DND-41 (cell line): ENCODE data around the gene MARS1.

Experiments
- ATAC-seq: fragments of 200-7000 bp; cut with Tn5 transposase; 3 replicates; pipeline ENCODE4 v1.9.1; 2021; ENCODE audit warnings: low read depth; ENCODE audit not compliant: insufficient read depth
- DNase-seq: peaks from one replicate; pipeline ENCODE4 v3.0.0-alpha.2; 2020
- H2AFZ ChIP-seq: 2 replicates; pipeline ENCODE4 v1.6.0; 2012; ENCODE audit warnings: low read depth, low read length
- H3K27ac ChIP-seq: 2 replicates; pipeline ENCODE4 v1.5.1; 2012; ENCODE audit warnings: low read length, inconsistent platforms
- H3K27me3 ChIP-seq: fragments of 200-600 bp; sonication (generic); 2 replicates; pipeline ENCODE4 v1.6.0; 2012; ENCODE audit warnings: low read length, mild to moderate bottlenecking, inconsistent platforms; ENCODE audit not compliant: insufficient read depth, poor library complexity
- H3K36me3 ChIP-seq: 2 replicates; pipeline ENCODE4 v1.5.1; 2012; ENCODE audit warnings: low read length, inconsistent platforms; ENCODE audit not compliant: insufficient read depth
- H3K4me1 ChIP-seq: 2 replicates; pipeline ENCODE4 v1.5.1; 2012; ENCODE audit warnings: mild to moderate bottlenecking, low read length; ENCODE audit not compliant: insufficient read depth
- H3K4me2 ChIP-seq: 2 replicates; pipeline ENCODE4 v1.6.0; 2012; ENCODE audit warnings: mild to moderate bottlenecking, moderate library complexity, low read length, inconsistent platforms; ENCODE audit not compliant: insufficient read depth
- H3K4me3 ChIP-seq, 2 experiments: fragments of 200-600 bp in 1 of 2; shearing (Covaris generic) in 1 of 2; 2 replicates each; pipeline ENCODE4 v1.5.1; 2012 to 2016; ENCODE audit warnings: inconsistent platforms in 2 of 2, low read length in 2 of 2, mild to moderate bottlenecking in 2 of 2, low read depth in 1 of 2, moderate library complexity in 1 of 2
- H3K79me2 ChIP-seq: 2 replicates; pipeline ENCODE4 v1.6.0; 2012; ENCODE audit warnings: low read length, inconsistent platforms; ENCODE audit not compliant: insufficient read depth
- H3K9ac ChIP-seq: 2 replicates; pipeline ENCODE4 v1.6.0; 2012; ENCODE audit warnings: low read depth, mild to moderate bottlenecking, inconsistent platforms, low read length, moderate library complexity
- H3K9me3 ChIP-seq: 2 replicates; pipeline ENCODE4 v1.5.1; 2012; ENCODE audit warnings: low read length, moderate library complexity, mild to moderate bottlenecking, inconsistent platforms; ENCODE audit not compliant: insufficient read depth, severe bottlenecking
- H4K20me1 ChIP-seq: 2 replicates; pipeline ENCODE4 v1.6.0; 2012; ENCODE audit warnings: low read length; ENCODE audit not compliant: insufficient read depth
- EZH2 ChIP-seq: IDR thresholded peaks from 3 replicates; pipeline ENCODE4 v1.6.1; 2012; ENCODE audit warnings: borderline replicate concordance, low read depth, mild to moderate bottlenecking, moderate library complexity, low read length, inconsistent platforms; ENCODE audit not compliant: severe bottlenecking
- TF ChIP-seq, protein P1 (sequence below): IDR thresholded peaks from 2 replicates; pipeline ENCODE4 v1.5.1; 2012; ENCODE audit warnings: borderline replicate concordance, low read length, moderate library complexity, mild to moderate bottlenecking; ENCODE audit not compliant: poor library complexity, severe bottlenecking; ENCODE audit errors: extremely low read depth

MARS1 gene

DNA sequence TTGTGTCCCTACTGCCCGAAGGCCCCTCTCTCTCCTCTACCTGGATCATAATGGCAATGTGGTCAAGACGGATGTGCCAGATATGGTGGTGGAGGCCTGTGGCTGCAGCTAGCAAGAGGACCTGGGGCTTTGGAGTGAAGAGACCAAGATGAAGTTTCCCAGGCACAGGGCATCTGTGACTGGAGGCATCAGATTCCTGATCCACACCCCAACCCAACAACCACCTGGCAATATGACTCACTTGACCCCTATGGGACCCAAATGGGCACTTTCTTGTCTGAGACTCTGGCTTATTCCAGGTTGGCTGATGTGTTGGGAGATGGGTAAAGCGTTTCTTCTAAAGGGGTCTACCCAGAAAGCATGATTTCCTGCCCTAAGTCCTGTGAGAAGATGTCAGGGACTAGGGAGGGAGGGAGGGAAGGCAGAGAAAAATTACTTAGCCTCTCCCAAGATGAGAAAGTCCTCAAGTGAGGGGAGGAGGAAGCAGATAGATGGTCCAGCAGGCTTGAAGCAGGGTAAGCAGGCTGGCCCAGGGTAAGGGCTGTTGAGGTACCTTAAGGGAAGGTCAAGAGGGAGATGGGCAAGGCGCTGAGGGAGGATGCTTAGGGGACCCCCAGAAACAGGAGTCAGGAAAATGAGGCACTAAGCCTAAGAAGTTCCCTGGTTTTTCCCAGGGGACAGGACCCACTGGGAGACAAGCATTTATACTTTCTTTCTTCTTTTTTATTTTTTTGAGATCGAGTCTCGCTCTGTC, 31.0 kb upstream of the MARS1 start:
- TF ChIP-seq, protein P1, sequence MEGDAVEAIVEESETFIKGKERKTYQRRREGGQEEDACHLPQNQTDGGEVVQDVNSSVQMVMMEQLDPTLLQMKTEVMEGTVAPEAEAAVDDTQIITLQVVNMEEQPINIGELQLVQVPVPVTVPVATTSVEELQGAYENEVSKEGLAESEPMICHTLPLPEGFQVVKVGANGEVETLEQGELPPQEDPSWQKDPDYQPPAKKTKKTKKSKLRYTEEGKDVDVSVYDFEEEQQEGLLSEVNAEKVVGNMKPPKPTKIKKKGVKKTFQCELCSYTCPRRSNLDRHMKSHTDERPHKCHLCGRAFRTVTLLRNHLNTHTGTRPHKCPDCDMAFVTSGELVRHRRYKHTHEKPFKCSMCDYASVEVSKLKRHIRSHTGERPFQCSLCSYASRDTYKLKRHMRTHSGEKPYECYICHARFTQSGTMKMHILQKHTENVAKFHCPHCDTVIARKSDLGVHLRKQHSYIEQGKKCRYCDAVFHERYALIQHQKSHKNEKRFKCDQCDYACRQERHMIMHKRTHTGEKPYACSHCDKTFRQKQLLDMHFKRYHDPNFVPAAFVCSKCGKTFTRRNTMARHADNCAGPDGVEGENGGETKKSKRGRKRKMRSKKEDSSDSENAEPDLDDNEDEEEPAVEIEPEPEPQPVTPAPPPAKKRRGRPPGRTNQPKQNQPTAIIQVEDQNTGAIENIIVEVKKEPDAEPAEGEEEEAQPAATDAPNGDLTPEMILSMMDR = no peak
- no peak for TF ChIP-seq EZH2
- H3K4me1 ChIP-seq = peaks cover 35% of the 10 kb centered on the region
- H4K20me1 ChIP-seq = no peaks in the 10 kb centered on the region
- peaks cover 7% of the 10 kb centered on the region for H3K27me3 ChIP-seq
- no peak overlapping the region for H3K4me3 ChIP-seq
- ATAC-seq (no peak), DNase-seq (no peak)
- no peaks in the 10 kb centered on the region for H3K79me2 ChIP-seq
- no peak overlapping the region for H3K27ac ChIP-seq
- no peak overlapping the region for H2AFZ ChIP-seq
- no peaks in the 10 kb centered on the region for H3K9me3 ChIP-seq
- no peak overlapping the region for H3K9ac ChIP-seq
- no peaks in the 10 kb centered on the region for H3K36me3 ChIP-seq
- H3K4me2 ChIP-seq = no peak overlapping the region

DNA sequence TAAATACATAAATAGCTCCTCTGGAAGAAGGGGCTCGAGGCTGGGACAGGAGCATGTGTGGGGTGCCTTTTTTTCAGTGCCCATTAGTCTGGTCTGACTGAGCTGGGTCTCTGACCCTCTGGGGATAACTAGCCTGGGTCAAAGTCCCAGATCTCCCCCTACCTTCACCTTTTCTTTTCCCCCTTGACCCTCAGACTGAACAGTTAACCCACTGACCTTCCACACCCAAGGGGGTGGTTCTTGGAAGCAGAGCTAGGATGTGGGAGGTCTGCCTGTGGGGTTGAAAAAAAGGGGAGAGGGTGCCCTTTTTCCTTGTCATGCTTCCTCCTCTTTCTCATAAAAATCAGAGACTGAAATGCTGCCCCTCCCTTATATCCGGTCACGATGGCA, 29.2 kb upstream of the MARS1 start:
- TF ChIP-seq EZH2 = no peak
- TF ChIP-seq, protein P1 = no peak
- peaks cover 47% of the 10 kb centered on the region for H3K4me1 ChIP-seq

DNA sequence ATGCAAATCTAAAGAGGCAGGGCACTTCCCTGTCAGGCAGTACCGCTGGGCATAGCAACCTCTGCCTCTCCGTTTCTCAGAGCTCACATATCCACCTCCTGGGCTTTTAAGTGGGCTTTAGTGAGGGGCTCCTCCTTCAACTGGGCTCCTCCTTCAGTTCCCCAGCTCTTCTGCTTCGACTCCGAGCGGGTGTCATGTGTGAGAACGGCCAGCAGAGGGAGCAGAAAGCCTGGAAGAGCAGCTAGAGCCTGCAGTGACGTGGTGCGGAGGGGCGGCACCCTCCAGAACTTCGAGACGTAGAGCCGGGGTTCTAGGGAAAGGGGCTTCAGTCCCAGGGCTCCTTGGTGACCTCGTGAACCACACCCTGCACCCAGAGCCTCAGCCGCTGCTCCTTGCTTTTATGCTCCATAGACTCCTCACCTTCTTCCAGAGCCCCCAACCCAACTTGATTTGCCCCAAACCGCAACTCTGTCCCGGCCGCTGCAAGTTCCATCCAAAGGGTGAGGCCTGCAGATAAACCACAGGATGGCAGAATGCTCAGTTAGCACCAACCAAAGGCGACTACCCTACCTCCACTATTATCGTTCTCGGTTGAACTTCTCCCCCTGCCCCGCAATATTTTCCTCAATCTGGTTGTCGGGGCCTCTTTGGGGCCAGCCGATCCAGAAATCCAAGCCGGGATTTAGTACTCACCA, 28.7 kb upstream of the MARS1 start:
- H3K27ac ChIP-seq = peak overlapping the region; percentile 90
- no peaks in the 10 kb centered on the region for H3K9me3 ChIP-seq
- peaks cover 47% of the 10 kb centered on the region for H3K4me1 ChIP-seq
- ATAC-seq (peak; percentile 85), DNase-seq (peak; percentile 98)
- H3K27me3 ChIP-seq = peaks cover 7% of the 10 kb centered on the region
- no peaks in the 10 kb centered on the region for H3K36me3 ChIP-seq
- peak overlapping the region; percentile 56 for H3K9ac ChIP-seq
- TF ChIP-seq, protein P1 = peak; percentile 99
- TF ChIP-seq EZH2 = no peak
- H2AFZ ChIP-seq = peak overlapping the region; percentile 94
- H3K79me2 ChIP-seq = no peaks in the 10 kb centered on the region
- peak overlapping the region; percentile 30 to 70; a peak in 3 of 4 replicates for H3K4me3 ChIP-seq
- H3K4me2 ChIP-seq = peak overlapping the region; percentile 96
- no peaks in the 10 kb centered on the region for H4K20me1 ChIP-seq

More for the DNA sequence above, 29.2 kb upstream of the MARS1 start:
- H2AFZ ChIP-seq = peak overlapping the region; percentile 94
- peak overlapping the region; percentile 90 for H3K27ac ChIP-seq
- no peaks in the 10 kb centered on the region for H3K9me3 ChIP-seq
- H3K4me2 ChIP-seq = peak overlapping the region; percentile 96
- H3K27me3 ChIP-seq = peaks cover 7% of the 10 kb centered on the region
- H4K20me1 ChIP-seq = no peaks in the 10 kb centered on the region
- no peaks in the 10 kb centered on the region for H3K79me2 ChIP-seq
- DNase-seq (no peak), ATAC-seq (no peak)
- H3K4me3 ChIP-seq = peak overlapping the region; percentile 5 to 70; a peak in 3 of 4 replicates
- H3K9ac ChIP-seq = peak overlapping the region; percentile 56
- no peaks in the 10 kb centered on the region for H3K36me3 ChIP-seq
